RWPE2 (cell line): ENCODE results near the gene AKIP1.

Source experiments
- ATAC-seq: fragments of 200-7000 bp; cut with Tn5 transposase; 3 replicates; pipeline ENCODE4 v1.9.1; 2021; ENCODE audit warnings: low read depth
- DNase-seq: peaks from one replicate; pipeline ENCODE4 v3.0.0-alpha.2; 2020; ENCODE audit warnings: low spot score
- H3K27ac ChIP-seq: fragments of 450-650 bp; 2 replicates; pipeline ENCODE4 v1.5.1; 2017; ENCODE audit warnings: mild to moderate bottlenecking; ENCODE audit not compliant: poor library complexity, severe bottlenecking
- H3K27me3 ChIP-seq: fragments of 250-450 bp; sonication (Bioruptor Pico); 2 replicates; pipeline ENCODE4 v1.5.1; 2021; ENCODE audit warnings: mild to moderate bottlenecking, moderate library complexity; ENCODE audit not compliant: insufficient read depth, poor library complexity, severe bottlenecking
- H3K36me3 ChIP-seq: fragments of 250-450 bp; sonication (Bioruptor Pico); 2 replicates; pipeline ENCODE4 v1.5.1; 2020; ENCODE audit warnings: low read depth, mild to moderate bottlenecking, moderate library complexity
- H3K4me1 ChIP-seq: fragments of 250-450 bp; sonication (Bioruptor Pico); 2 replicates; pipeline ENCODE4 v1.5.1; 2021; ENCODE audit warnings: mild to moderate bottlenecking, moderate library complexity; ENCODE audit not compliant: insufficient read depth, poor library complexity, severe bottlenecking
- H3K4me3 ChIP-seq: fragments of 250-450 bp; sonication (Bioruptor Pico); 2 replicates; pipeline ENCODE4 v1.5.1; 2021; ENCODE audit warnings: mild to moderate bottlenecking, moderate library complexity; ENCODE audit not compliant: severe bottlenecking
- H3K9me3 ChIP-seq: fragments of 250-450 bp; sonication (Bioruptor Pico); 2 replicates; pipeline ENCODE4 v1.5.1; 2021; ENCODE audit warnings: mild to moderate bottlenecking, moderate library complexity; ENCODE audit not compliant: severe bottlenecking
- TF ChIP-seq, protein P1 (sequence below): fragments of 450-650 bp; IDR thresholded peaks from one replicate; pipeline ENCODE4 v1.5.1; 2017; ENCODE audit warnings: mild to moderate bottlenecking, moderate library complexity; ENCODE audit not compliant: poor library complexity, severe bottlenecking

The AKIP1 gene

GRCh38 chr11:8964324-8965320 lies 53.6 kb downstream of the AKIP1 start, which contains the start of gene TMEM9B:
Gene TMEM9B, minus strand, starts transcription at chr11:8964442. Its CDS starts 129 bp downstream, at chr11:8964313.
- no peaks in the 10 kb centered on the region for H3K27me3 ChIP-seq
- H3K4me1 ChIP-seq, result peaks cover 12% of the 10 kb centered on the region
- peak within 1 kb of the TSS; percentile 76 for H3K27ac ChIP-seq
- DNase-seq (peak; percentile 89), ATAC-seq (peak; percentile 89)
- H3K36me3 ChIP-seq, result peaks cover 15% of the 10 kb centered on the region
- TF ChIP-seq, protein P1, sequence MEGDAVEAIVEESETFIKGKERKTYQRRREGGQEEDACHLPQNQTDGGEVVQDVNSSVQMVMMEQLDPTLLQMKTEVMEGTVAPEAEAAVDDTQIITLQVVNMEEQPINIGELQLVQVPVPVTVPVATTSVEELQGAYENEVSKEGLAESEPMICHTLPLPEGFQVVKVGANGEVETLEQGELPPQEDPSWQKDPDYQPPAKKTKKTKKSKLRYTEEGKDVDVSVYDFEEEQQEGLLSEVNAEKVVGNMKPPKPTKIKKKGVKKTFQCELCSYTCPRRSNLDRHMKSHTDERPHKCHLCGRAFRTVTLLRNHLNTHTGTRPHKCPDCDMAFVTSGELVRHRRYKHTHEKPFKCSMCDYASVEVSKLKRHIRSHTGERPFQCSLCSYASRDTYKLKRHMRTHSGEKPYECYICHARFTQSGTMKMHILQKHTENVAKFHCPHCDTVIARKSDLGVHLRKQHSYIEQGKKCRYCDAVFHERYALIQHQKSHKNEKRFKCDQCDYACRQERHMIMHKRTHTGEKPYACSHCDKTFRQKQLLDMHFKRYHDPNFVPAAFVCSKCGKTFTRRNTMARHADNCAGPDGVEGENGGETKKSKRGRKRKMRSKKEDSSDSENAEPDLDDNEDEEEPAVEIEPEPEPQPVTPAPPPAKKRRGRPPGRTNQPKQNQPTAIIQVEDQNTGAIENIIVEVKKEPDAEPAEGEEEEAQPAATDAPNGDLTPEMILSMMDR, result no peak
- peak within 1 kb of the TSS; percentile 91 for H3K4me3 ChIP-seq
- H3K9me3 ChIP-seq, result no peaks in the 10 kb centered on the region

DNA sequence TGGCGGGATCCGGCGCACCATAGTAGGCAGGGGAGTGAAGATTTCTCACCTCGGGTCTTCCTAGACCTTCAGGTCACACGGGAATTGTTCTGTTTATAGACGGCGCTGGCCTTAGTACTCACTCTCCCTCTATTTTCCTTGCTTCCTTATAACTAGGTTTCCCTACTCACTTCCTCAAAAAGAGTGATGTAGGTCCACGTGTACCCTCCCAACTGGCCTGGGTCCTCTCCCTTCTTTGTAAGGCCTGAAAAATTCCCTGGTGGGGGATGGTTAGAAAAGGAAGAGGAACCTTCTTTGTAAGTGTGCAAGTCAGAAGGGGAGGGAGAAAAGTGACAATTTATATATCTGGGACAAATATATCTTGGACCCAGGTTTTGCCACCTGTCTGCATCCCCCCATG lies 56.2 kb downstream of the AKIP1 start:
- no peaks in the 10 kb centered on the region for H3K9me3 ChIP-seq
- TF ChIP-seq, protein P1, result no peak
- H3K4me1 ChIP-seq, result peaks cover 11% of the 10 kb centered on the region
- no peaks in the 10 kb centered on the region for H3K27me3 ChIP-seq
- DNase-seq, result no peak
- ATAC-seq, result no peak
- no peak overlapping the region for H3K27ac ChIP-seq
- no peak overlapping the region for H3K4me3 ChIP-seq
- H3K36me3 ChIP-seq, result peaks cover 11% of the 10 kb centered on the region
